ENCODE data around the gene APMAP.

DNA sequence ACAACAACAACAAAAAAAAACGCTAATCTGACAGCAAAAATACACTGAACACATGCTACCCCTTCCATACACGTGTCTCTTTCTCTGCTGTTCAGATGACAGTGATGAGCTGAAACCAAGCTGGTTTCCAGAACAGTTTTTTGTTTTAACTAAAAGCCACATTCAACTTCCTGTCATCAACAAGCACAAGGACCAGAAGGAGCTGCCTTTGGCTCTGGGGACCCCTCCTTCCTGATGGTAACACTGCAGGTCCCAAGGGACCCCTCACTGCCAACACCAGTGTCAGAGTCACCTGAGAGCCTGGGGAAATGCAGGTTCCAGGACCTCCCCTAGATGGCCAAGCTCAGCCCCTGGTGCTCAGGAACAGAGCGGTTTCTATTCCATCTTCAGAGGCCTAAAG lies 37.5 kb downstream of the APMAP start:
- TF ChIP-seq, protein P1, sequence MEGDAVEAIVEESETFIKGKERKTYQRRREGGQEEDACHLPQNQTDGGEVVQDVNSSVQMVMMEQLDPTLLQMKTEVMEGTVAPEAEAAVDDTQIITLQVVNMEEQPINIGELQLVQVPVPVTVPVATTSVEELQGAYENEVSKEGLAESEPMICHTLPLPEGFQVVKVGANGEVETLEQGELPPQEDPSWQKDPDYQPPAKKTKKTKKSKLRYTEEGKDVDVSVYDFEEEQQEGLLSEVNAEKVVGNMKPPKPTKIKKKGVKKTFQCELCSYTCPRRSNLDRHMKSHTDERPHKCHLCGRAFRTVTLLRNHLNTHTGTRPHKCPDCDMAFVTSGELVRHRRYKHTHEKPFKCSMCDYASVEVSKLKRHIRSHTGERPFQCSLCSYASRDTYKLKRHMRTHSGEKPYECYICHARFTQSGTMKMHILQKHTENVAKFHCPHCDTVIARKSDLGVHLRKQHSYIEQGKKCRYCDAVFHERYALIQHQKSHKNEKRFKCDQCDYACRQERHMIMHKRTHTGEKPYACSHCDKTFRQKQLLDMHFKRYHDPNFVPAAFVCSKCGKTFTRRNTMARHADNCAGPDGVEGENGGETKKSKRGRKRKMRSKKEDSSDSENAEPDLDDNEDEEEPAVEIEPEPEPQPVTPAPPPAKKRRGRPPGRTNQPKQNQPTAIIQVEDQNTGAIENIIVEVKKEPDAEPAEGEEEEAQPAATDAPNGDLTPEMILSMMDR (IDR thresholded peaks at IDR 0.05; ENCODE audit: low read depth, low read length, missing input control) = no peak
- TF ChIP-seq, protein P2, sequence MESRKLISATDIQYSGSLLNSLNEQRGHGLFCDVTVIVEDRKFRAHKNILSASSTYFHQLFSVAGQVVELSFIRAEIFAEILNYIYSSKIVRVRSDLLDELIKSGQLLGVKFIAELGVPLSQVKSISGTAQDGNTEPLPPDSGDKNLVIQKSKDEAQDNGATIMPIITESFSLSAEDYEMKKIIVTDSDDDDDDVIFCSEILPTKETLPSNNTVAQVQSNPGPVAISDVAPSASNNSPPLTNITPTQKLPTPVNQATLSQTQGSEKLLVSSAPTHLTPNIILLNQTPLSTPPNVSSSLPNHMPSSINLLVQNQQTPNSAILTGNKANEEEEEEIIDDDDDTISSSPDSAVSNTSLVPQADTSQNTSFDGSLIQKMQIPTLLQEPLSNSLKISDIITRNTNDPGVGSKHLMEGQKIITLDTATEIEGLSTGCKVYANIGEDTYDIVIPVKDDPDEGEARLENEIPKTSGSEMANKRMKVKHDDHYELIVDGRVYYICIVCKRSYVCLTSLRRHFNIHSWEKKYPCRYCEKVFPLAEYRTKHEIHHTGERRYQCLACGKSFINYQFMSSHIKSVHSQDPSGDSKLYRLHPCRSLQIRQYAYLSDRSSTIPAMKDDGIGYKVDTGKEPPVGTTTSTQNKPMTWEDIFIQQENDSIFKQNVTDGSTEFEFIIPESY (IDR thresholded peaks at IDR 0.05) = no peak
- TF ChIP-seq RAD21 (IDR thresholded peaks at IDR 0.05) = no peak
- TF ChIP-seq, protein P3, sequence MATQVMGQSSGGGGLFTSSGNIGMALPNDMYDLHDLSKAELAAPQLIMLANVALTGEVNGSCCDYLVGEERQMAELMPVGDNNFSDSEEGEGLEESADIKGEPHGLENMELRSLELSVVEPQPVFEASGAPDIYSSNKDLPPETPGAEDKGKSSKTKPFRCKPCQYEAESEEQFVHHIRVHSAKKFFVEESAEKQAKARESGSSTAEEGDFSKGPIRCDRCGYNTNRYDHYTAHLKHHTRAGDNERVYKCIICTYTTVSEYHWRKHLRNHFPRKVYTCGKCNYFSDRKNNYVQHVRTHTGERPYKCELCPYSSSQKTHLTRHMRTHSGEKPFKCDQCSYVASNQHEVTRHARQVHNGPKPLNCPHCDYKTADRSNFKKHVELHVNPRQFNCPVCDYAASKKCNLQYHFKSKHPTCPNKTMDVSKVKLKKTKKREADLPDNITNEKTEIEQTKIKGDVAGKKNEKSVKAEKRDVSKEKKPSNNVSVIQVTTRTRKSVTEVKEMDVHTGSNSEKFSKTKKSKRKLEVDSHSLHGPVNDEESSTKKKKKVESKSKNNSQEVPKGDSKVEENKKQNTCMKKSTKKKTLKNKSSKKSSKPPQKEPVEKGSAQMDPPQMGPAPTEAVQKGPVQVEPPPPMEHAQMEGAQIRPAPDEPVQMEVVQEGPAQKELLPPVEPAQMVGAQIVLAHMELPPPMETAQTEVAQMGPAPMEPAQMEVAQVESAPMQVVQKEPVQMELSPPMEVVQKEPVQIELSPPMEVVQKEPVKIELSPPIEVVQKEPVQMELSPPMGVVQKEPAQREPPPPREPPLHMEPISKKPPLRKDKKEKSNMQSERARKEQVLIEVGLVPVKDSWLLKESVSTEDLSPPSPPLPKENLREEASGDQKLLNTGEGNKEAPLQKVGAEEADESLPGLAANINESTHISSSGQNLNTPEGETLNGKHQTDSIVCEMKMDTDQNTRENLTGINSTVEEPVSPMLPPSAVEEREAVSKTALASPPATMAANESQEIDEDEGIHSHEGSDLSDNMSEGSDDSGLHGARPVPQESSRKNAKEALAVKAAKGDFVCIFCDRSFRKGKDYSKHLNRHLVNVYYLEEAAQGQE (IDR thresholded peaks at IDR 0.05) = no peak
- no peak for TF ChIP-seq YY1 (IDR thresholded peaks at IDR 0.05)
- TF ChIP-seq RXRA (IDR thresholded peaks at IDR 0.05) = no peak
- no peak for TF ChIP-seq HNF4A (conservative IDR thresholded peaks at IDR 0.05)
- no peak for TF ChIP-seq SP1 (IDR thresholded peaks at IDR 0.05)
- no peak for TF ChIP-seq TAF1 (conservative IDR thresholded peaks at IDR 0.05)
- TF ChIP-seq EGR1 (IDR thresholded peaks at IDR 0.05; ENCODE audit: low read depth in 2 of 2) = no peak
- no peak for TF ChIP-seq FOXA1 (IDR thresholded peaks at IDR 0.05)
- TF ChIP-seq, protein P4, sequence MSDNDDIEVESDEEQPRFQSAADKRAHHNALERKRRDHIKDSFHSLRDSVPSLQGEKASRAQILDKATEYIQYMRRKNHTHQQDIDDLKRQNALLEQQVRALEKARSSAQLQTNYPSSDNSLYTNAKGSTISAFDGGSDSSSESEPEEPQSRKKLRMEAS (IDR thresholded peaks at IDR 0.05) = no peak
- TF ChIP-seq, protein P5, sequence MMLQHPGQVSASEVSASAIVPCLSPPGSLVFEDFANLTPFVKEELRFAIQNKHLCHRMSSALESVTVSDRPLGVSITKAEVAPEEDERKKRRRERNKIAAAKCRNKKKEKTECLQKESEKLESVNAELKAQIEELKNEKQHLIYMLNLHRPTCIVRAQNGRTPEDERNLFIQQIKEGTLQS (IDR thresholded peaks at IDR 0.05) = no peak

Data from liver (tissue), 3 donors.